Measurements from ENCODE around the gene LANCL1.

The LANCL1 gene

GRCh38 chr2:210476194-210477128 lies at the start of gene LANCL1:
Gene LANCL1, minus strand, starts transcription at chr2:210476759. Its CDS starts 363 bp downstream, at chr2:210476396.
- H3K4me3 ChIP-seq (replicated peaks; ENCODE audit: low read depth, low read length): peak within 1 kb of the TSS; percentile 79
- peaks cover 2% of the 10 kb centered on the region for H3K36me3 ChIP-seq (ENCODE audit: control insufficient read depth, insufficient read depth, low read length)
- TF ChIP-seq CTCF (IDR thresholded peaks at IDR 0.05; ENCODE audit: insufficient read depth, low read length, poor library complexity, severe bottlenecking): no peak

GRCh38 chr2:210524533-210524932 lies 48.0 kb upstream of the LANCL1 start:
- TF ChIP-seq CTCF (IDR thresholded peaks at IDR 0.05; ENCODE audit: insufficient read depth, low read length, poor library complexity, severe bottlenecking): no peak

More at GRCh38 chr2:210476194-210477128, at the start of gene LANCL1:
- DNase-seq (ENCODE audit: extremely low read depth, insufficient read length): peak; percentile 86
- H3K27me3 ChIP-seq (replicated peaks; ENCODE audit: control insufficient read depth, insufficient read depth, low read length): no peaks in the 10 kb centered on the region

DNA sequence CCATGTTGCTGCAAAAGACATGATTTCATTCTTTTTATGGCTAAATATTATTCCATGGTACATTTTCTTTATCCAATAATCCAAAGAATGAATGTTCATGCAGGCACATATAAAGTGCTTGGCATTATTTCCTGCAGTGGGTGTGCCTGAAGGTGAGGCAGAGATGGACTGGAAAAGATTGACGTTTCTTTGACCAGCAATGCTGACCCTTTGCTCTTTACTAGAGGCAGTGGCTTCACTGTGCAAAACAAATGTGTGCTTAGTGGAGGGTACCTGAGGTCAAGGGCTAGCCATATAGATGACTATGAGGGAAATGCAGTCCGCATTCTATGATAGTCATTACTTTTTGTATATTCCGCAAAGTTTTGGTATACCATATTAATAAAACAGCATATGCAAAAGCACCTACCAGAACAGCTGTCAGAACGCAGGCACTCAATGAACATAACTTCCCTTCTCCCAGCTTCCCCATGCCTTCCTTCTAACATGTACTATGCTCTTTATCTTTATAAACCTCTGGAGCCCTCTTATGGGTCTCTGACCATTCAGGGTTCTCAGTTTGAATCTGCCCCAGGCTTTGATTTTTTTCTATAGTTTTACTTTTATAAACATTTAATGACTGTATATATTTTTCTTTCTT lies 47.2 kb upstream of the LANCL1 start:
- no peak for TF ChIP-seq CTCF (IDR thresholded peaks at IDR 0.05; ENCODE audit: insufficient read depth, low read length, poor library complexity, severe bottlenecking)
- Histone ChIP-seq H3K27me3 (replicated peaks; ENCODE audit: control insufficient read depth, insufficient read depth, low read length) (no peaks in the 10 kb centered on the region), H3K36me3 (ENCODE audit: control insufficient read depth, insufficient read depth, low read length) (no peaks in the 10 kb centered on the region), H3K4me3 (replicated peaks; ENCODE audit: low read depth, low read length) (no peak overlapping the region)
- no peak for DNase-seq (ENCODE audit: extremely low read depth, insufficient read length)

More at GRCh38 chr2:210524533-210524932, 48.0 kb upstream of the LANCL1 start:
- Histone ChIP-seq H3K36me3 (ENCODE audit: control insufficient read depth, insufficient read depth, low read length) (no peaks in the 10 kb centered on the region), H3K4me3 (replicated peaks; ENCODE audit: low read depth, low read length) (no peak overlapping the region), H3K27me3 (replicated peaks; ENCODE audit: control insufficient read depth, insufficient read depth, low read length) (no peaks in the 10 kb centered on the region)
- no peak for DNase-seq (ENCODE audit: extremely low read depth, insufficient read length)

DNA sequence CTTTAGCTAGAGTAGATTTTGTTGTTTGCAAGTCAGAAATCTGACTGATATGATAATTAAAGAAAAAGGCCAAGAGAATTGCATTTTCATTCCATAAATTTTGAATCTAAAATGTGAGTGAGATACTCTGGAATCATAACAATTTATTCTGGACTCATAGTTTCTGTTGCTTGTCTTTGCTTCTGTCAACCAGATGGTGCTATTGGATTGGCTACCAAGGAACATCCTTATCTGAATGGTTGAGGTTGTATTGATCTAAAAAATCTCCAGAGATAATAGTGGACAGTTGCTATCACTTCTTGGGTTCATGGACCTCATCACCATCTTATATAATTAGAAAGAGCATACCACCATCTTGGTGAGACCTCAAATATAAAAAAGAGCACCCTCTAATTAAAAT lies 45.8 kb upstream of the LANCL1 start:
- no peak for DNase-seq (ENCODE audit: extremely low read depth, insufficient read length)
- Histone ChIP-seq H3K36me3 (ENCODE audit: control insufficient read depth, insufficient read depth, low read length) (no peaks in the 10 kb centered on the region), H3K27me3 (replicated peaks; ENCODE audit: control insufficient read depth, insufficient read depth, low read length) (no peaks in the 10 kb centered on the region), H3K4me3 (replicated peaks; ENCODE audit: low read depth, low read length) (no peak overlapping the region)
- TF ChIP-seq CTCF (IDR thresholded peaks at IDR 0.05; ENCODE audit: insufficient read depth, low read length, poor library complexity, severe bottlenecking): no peak

DNA sequence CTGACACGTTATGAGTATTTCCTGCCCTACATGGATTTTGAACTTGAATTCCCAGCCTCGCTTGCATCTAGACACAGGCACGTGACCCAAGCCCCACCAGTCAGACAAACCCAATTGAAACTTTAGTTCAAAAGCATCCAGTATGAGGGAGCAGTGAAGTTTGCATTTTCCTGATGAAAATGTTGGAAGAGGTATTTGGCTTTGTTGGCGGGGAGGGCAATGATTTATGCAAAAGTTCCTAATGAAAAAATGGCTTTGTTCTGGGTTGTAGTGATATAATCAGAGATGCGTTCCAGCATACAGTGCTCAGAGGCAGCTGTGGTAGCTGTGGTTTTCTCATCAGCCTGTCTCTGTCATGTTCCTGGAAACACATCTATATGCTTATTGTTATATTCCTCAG lies 43.0 kb upstream of the LANCL1 start:
- H3K36me3 ChIP-seq (ENCODE audit: control insufficient read depth, insufficient read depth, low read length): no peaks in the 10 kb centered on the region
- no peak overlapping the region for H3K4me3 ChIP-seq (replicated peaks; ENCODE audit: low read depth, low read length)
- no peaks in the 10 kb centered on the region for H3K27me3 ChIP-seq (replicated peaks; ENCODE audit: control insufficient read depth, insufficient read depth, low read length)
- no peak for TF ChIP-seq CTCF (IDR thresholded peaks at IDR 0.05; ENCODE audit: insufficient read depth, low read length, poor library complexity, severe bottlenecking)
- DNase-seq (ENCODE audit: extremely low read depth, insufficient read length): no peak

All from GM06990 (cell line).